A549 (cell line): ENCODE results near the gene KCNN1. TPM values are rescaled to one million over a fixed set of nuclear protein-coding genes. Genes with fewer than 3 reads are reported as not detected.
A peak's percentile ranks its signal among the peaks of the same experiment; 100 is the strongest.

Experiments
- ATAC-seq, 2 experiments: fragments of 200-7000 bp in 1 of 2; fragments of >200 bp in 1 of 2; cut with Nextera tagmentation in 1 of 2; cut with Tn5 transposase in 1 of 2; 3 replicates each; pipeline versions ENCODE4 v1.8.0 to v1.9.1; 2018 to 2020; ENCODE audit warnings: mild to moderate bottlenecking in 1 of 2, moderate library complexity in 1 of 2
- CTCF ChIA-PET: fragments of 300-600 bp; sonication (Branson Sonifier 250); formaldehyde crosslinking; extraction: SDS; loops from one replicate; lab custom pipeline; 2021; ENCODE audit warnings: antibody characterized with exemption, inconsistent platforms; lab: Yijun Ruan, JAX
- POLR2A ChIA-PET: fragments of 350-600 bp; formaldehyde crosslinking; extraction: SDS; loops from one replicate; lab custom pipeline; 2021; ENCODE audit warnings: antibody characterized with exemption, inconsistent platforms; lab: Yijun Ruan, JAX
- DNase-seq, 2 experiments: peaks; one replicate each; pipeline versions ENCODE4 v3.0.0 to v3.0.0-alpha.2; 2011 to 2016; ENCODE audit warnings: low read depth in 1 of 2, low spot score in 1 of 2
- FAIRE-seq: peaks from 2 replicates; lab custom pipeline; 2011; peaks lifted over from hg19 to GRCh38; lab: Jason Lieb, UNC
- H3K27ac ChIP-seq, 2 experiments: fragments of >200 bp; sonication (Bioruptor Twin); formaldehyde crosslinking; 3 replicates each; pipeline ENCODE4 v1.5.1; 2016 to 2017
- H3K4me1 ChIP-seq: fragments of >200 bp; sonication (Bioruptor Twin); formaldehyde crosslinking; 3 replicates; pipeline ENCODE4 v1.6.1; 2016
- H3K4me2 ChIP-seq: fragments of >200 bp; sonication (Bioruptor Twin); formaldehyde crosslinking; 3 replicates; pipeline ENCODE4 v1.6.1; 2016
- H3K4me3 ChIP-seq: fragments of >200 bp; sonication (Bioruptor Twin); formaldehyde crosslinking; 3 replicates; pipeline ENCODE4 v1.5.1; 2016
- H3K9me3 ChIP-seq: fragments of >200 bp; sonication (Bioruptor Twin); formaldehyde crosslinking; 3 replicates; pipeline ENCODE4 v1.6.1; 2016
- CHD2 ChIP-seq: fragments of 150-350 bp; IDR thresholded peaks from 2 replicates; pipeline ENCODE4 v1.6.1; 2014; ENCODE audit warnings: low read length; ENCODE audit not compliant: partially characterized antibody
- CHD4 ChIP-seq: fragments of 200-600 bp; sonication (generic); IDR thresholded peaks from 2 replicates; pipeline ENCODE4 v1.6.1; 2016; ENCODE audit warnings: antibody characterized with exemption, mild to moderate bottlenecking, borderline replicate concordance
- EHMT2 ChIP-seq: fragments of 200-600 bp; sonication (generic); IDR thresholded peaks from 2 replicates; pipeline ENCODE4 v1.6.1; 2016; ENCODE audit warnings: antibody characterized with exemption, low read depth, mild to moderate bottlenecking, moderate library complexity
- ESRRA ChIP-seq: fragments of 150-350 bp; IDR thresholded peaks from 2 replicates; pipeline ENCODE4 v1.6.1; 2014; ENCODE audit warnings: mild to moderate bottlenecking, low read length, borderline replicate concordance
- FOSB ChIP-seq: fragments of 250-450 bp; sonication (Bioruptor Pico); IDR thresholded peaks from 2 replicates; pipeline ENCODE4 v1.5.0; 2020; ENCODE audit warnings: mild to moderate bottlenecking, moderate library complexity
- FOSL2 ChIP-seq, 2 experiments: fragments of 450-650 bp in 1 of 2; fragments of >200 bp in 1 of 2; sonication (Bioruptor Twin) in 1 of 2; formaldehyde crosslinking; IDR thresholded peaks; 2 replicates each; pipeline versions ENCODE4 v1.5.0 to v1.6.1; 2016 to 2020; ENCODE audit warnings: mild to moderate bottlenecking in 1 of 2, moderate library complexity in 1 of 2
- HDAC2 ChIP-seq: fragments of 200-600 bp; sonication (generic); IDR thresholded peaks from 2 replicates; pipeline ENCODE4 v1.6.1; 2016
- JUNB ChIP-seq: fragments of >200 bp; sonication (Bioruptor Twin); formaldehyde crosslinking; IDR thresholded peaks from 2 replicates; pipeline ENCODE4 v1.6.1; 2016
- MAX ChIP-seq: IDR thresholded peaks from 2 replicates; pipeline ENCODE4 v1.6.1; 2012
- MAZ ChIP-seq: fragments of 150-350 bp; IDR thresholded peaks from 2 replicates; pipeline ENCODE4 v1.6.1; 2014; ENCODE audit warnings: antibody characterized with exemption, low read depth, low read length, borderline replicate concordance
- MYC ChIP-seq: IDR thresholded peaks from 2 replicates; pipeline ENCODE4 v1.6.1; 2012; ENCODE audit warnings: mild to moderate bottlenecking, inconsistent platforms, low read length, improper control_type of control experiment, borderline replicate concordance
- NR3C1 ChIP-seq: fragments of >200 bp; sonication (Bioruptor Twin); formaldehyde crosslinking; IDR thresholded peaks from 3 replicates; pipeline ENCODE4 v1.6.1; 2017
- PBX3 ChIP-seq: IDR thresholded peaks from 2 replicates; pipeline ENCODE4 v1.6.1; 2012
- PHF8 ChIP-seq: fragments of 200-600 bp; sonication (generic); IDR thresholded peaks from 2 replicates; pipeline ENCODE4 v1.6.1; 2016; ENCODE audit warnings: low read depth, mild to moderate bottlenecking, antibody characterized with exemption, moderate library complexity, borderline replicate concordance
- POLR2A ChIP-seq: IDR thresholded peaks from 2 replicates; pipeline ENCODE4 v1.6.1; 2012; ENCODE audit warnings: mild to moderate bottlenecking, low read length
- POLR2AphosphoS2 ChIP-seq: conservative IDR thresholded peaks from 2 replicates; pipeline ENCODE4 v1.6.1; 2012; ENCODE audit warnings: low read length, improper control_type of control experiment, inconsistent platforms
- REST ChIP-seq: fragments of 200-600 bp; sonication (generic); IDR thresholded peaks from 2 replicates; pipeline ENCODE4 v1.6.1; 2016; ENCODE audit warnings: antibody characterized with exemption, mild to moderate bottlenecking, moderate library complexity
- SREBF2 ChIP-seq: fragments of 450-650 bp; IDR thresholded peaks from 2 replicates; pipeline ENCODE4 v1.6.1; 2014; ENCODE audit warnings: mild to moderate bottlenecking, moderate library complexity
- ZSCAN20 ChIP-seq: fragments of 250-450 bp; sonication (Bioruptor Pico); IDR thresholded peaks from 2 replicates; pipeline ENCODE4 v1.8.0; 2022; ENCODE audit warnings: mild to moderate bottlenecking, moderate library complexity
- WGBS: methylation state at CpG from one replicate; pipeline ENCODE4 v1.1.6; 2017; ENCODE audit errors: missing lambda C conversion rate; 5-methylcytosine and 5-hydroxymethylcytosine counted together
- polyA plus RNA-seq, 4 experiments: library from polyadenylated mRNA; depleted of rRNA in 3 of 4; stranded (reverse); fragments of >200 nt; fragmentation: RNase III in 1 of 4; extraction: RNeasy Plus Mini Kit Qiagen cat#74134 plus additional on column Dnase treatment in 1 of 4; gene quantifications; 2 replicates in 3 of 4; 3 replicates in 1 of 4; pipeline ENCODE4 v1.2.3, GENCODE V29; 2011 to 2017

KCNN1 gene
- polyA plus RNA-seq, 2 of the 4 experiments (the other 2 are of a cell fraction) = 0.43 to 0.85 TPM

DNA sequence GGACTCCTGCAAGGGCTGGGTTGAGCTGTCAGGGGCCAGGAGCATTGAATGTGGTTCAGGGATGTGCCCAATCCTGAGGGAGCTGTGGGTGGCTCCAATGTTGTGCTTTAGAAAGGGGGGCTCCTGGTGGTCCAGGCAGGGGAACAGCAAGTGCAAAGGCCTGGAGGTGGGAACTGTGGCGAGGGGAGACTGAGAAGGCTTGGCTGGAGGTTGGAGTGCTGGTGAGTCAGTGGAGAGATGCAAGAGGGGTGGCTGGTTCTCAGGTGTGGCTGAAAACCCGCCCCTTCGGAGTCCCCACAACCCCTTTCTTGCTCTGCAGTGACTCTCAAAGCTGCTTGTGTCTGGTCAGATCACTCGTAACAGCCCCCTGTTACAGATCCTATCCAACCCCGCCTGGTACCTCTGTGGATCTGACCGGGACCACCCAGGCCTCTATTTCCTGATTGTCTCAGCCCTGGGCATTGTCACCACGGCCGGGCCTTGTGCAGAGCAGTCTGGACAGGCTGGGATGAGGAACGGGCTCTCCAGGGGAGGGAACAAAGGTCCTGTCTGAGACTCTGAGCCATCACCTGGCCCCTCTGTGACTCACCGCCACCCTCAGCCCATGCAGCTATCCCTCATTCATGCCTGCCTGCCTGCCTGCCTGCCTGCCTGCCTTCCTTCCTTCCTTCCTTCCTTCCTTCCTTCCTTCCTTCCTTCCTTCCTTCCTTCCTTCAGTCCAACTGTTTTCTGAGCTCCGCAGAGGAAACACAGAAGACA lies 1.4 kb upstream of the KCNN1 start:
- FAIRE-seq (no peak), DNase-seq (no peak), ATAC-seq (peak; percentile 45 to 51; a peak in 3 of 6 replicates)
- Histone ChIP-seq H3K9me3 (no peaks in the 10 kb centered on the region), H3K4me3 (no peak overlapping the region), H3K4me2 (no peak overlapping the region), H3K4me1 (peaks cover 3% of the 10 kb centered on the region; the same call in 1 of the 3 replicates), H3K27ac (no peak overlapping the region)
- TF ChIP-seq HDAC2 (no peak), SREBF2 (no peak), EHMT2 (no peak)
- WGBS = 56% methylated on average over 11 of the region's 11 CpGs
- POLR2A ChIA-PET = no interaction called here
- CTCF ChIA-PET = interaction anchor here (0.9 to 1.7 kb wide), 2 partner anchors 18 to 32 kb away, joined by 3 to 9 read pairs; no protein-coding TSS in a partner anchor

- peaks cover 3% of the 10 kb centered on the region; the same call in 1 of the 3 replicates for H3K4me1 ChIP-seq
- TF ChIP-seq FOSL2 (IDR thresholded peaks at IDR 0.05) (no peak), FOSL2 (CRISPR knock-in tag; IDR thresholded peaks at IDR 0.05) (no peak), MAZ (no peak), JUNB (no peak)
- CTCF ChIA-PET = interaction anchor here (0.6 to 1.7 kb wide), 4 partner anchors 18 to 950 kb away, joined by 3 to 9 read pairs (median 4); no protein-coding TSS in a partner anchor
Observed at GRCh38 chr19:17966129-17966483, 801 bp upstream of the KCNN1 start.

GRCh38 chr19:17967257-17968051 lies 547 bp downstream of the KCNN1 start:
- peak overlapping the region; percentile 98 for H3K4me2 ChIP-seq
- WGBS = 33% methylated on average over 6 of the region's 35 CpGs
- FAIRE-seq (no peak), DNase-seq (no peak), ATAC-seq (no peak)
- CTCF ChIA-PET = interaction anchor here (1.6 to 3.6 kb wide), 2 partner anchors 22 to 30 kb away, joined by 3 to 27 read pairs; no protein-coding TSS in a partner anchor
- H3K4me3 ChIP-seq = peak overlapping the region; percentile 57
- H3K4me1 ChIP-seq = peaks cover 3% of the 10 kb centered on the region; the same call in 1 of the 3 replicates
- peak overlapping the region; percentile 58 to 80; a peak in 4 of 6 replicates for H3K27ac ChIP-seq
- H3K9me3 ChIP-seq = no peaks in the 10 kb centered on the region
- POLR2A ChIA-PET = no interaction called here
- TF ChIP-seq POLR2AphosphoS2 = no peak
- TF ChIP-seq CHD4 = no peak
- no peak for TF ChIP-seq SREBF2
- TF ChIP-seq ZSCAN20 (CRISPR knock-in tag) = no peak

More at GRCh38 chr19:17966129-17966483, 801 bp upstream of the KCNN1 start:
- 41% methylated on average over 2 of the region's 2 CpGs for WGBS
- DNase-seq (no peak), FAIRE-seq (no peak), ATAC-seq (peak in 1 of 2 experiments; percentile 10; a peak in 1 of 6 replicates)
- no peaks in the 10 kb centered on the region for H3K9me3 ChIP-seq
- no peak overlapping the region; the same call in 2 of the 3 replicates for H3K4me2 ChIP-seq
- H3K4me3 ChIP-seq = no peak overlapping the region
- POLR2A ChIA-PET = no interaction called here
- H3K27ac ChIP-seq = no peak overlapping the region

DNA sequence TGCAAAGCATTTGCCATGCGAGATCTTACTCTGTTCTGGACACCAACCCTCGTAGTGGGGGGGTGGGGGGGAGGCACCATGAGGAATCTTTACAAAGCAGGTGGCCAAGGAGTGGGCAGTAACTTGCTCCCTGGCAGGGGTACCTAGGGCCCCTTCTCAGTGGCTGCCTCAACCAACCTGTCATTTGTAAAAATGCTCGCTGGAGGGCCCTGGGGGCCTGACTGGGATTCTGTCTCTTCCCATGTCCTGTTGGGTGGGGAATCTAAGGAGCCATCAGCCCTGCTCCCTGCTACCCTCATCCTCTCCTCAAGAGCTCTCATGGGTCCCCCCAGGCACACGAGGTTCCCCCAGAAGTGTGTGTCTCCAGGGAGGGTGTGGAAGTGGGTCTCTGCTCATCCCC lies 1.5 kb downstream of the KCNN1 start:
- 20% methylated on average over 1 of the region's 4 CpGs for WGBS
- H3K9me3 ChIP-seq = no peaks in the 10 kb centered on the region
- ATAC-seq (no peak), DNase-seq (no peak), FAIRE-seq (no peak)
- no peak overlapping the region for H3K4me2 ChIP-seq
- H3K27ac ChIP-seq = no peak overlapping the region
- no peak overlapping the region for H3K4me3 ChIP-seq
- ChIA-PET POLR2A (no interaction called here), CTCF (interaction anchor here (0.6 to 3.6 kb wide), 5 partner anchors 12 to 39 kb away, joined by 3 to 27 read pairs (median 3); partner anchors contain the start of gene ARRDC2)
- TF ChIP-seq MYC (no peak), ESRRA (no peak), PHF8 (no peak), POLR2A (no peak), REST (no peak), MAZ (no peak), CHD2 (no peak), MAX (no peak), FOSB (CRISPR knock-in tag) (no peak), NR3C1 (no peak), PBX3 (no peak), HDAC2 (no peak)
- H3K4me1 ChIP-seq = peaks cover 3% of the 10 kb centered on the region; the same call in 1 of the 3 replicates
